GM23338 (cell line): ENCODE measurements around the gene SLC1A3. TPM values are rescaled to one million over a fixed set of nuclear protein-coding genes. Genes with fewer than 3 reads are reported as not detected.

ENCODE experiments used
- ATAC-seq: fragments of 200-7000 bp; cut with Tn5 transposase; 3 replicates; pipeline ENCODE4 v1.9.1; 2020
- DNase-seq: peaks from one replicate; pipeline ENCODE4 v3.0.0-alpha.2; 2015; ENCODE audit warnings: low spot score
- H2AFZ ChIP-seq: fragments of 200-600 bp; sonication (generic); 2 replicates; pipeline ENCODE4 v1.8.0; 2016; ENCODE audit warnings: antibody characterized with exemption, mild to moderate bottlenecking, moderate library complexity
- H3F3A ChIP-seq: fragments of 200-600 bp; sonication (generic); replicated peaks from 2 replicates; pipeline ENCODE4 v1.8.0; 2017; ENCODE audit warnings: antibody characterized with exemption, mixed run types, low read depth
- H3K27ac ChIP-seq: fragments of 200-600 bp; sonication (generic); 2 replicates; pipeline ENCODE4 v1.6.1; 2016; ENCODE audit warnings: low read depth
- H3K27me3 ChIP-seq: fragments of 200-600 bp; sonication (generic); 2 replicates; pipeline ENCODE4 v1.8.0; 2016; ENCODE audit warnings: mild to moderate bottlenecking, mixed run types, moderate library complexity; ENCODE audit not compliant: insufficient read depth
- H3K36me3 ChIP-seq: fragments of 200-600 bp; sonication (generic); 2 replicates; pipeline ENCODE4 v1.8.0; 2016; ENCODE audit warnings: mild to moderate bottlenecking; ENCODE audit not compliant: insufficient read depth
- H3K4me1 ChIP-seq: fragments of 200-600 bp; sonication (generic); 2 replicates; pipeline ENCODE4 v1.8.0; 2016; ENCODE audit warnings: mild to moderate bottlenecking, moderate library complexity; ENCODE audit not compliant: insufficient read depth
- H3K4me2 ChIP-seq: fragments of 200-600 bp; sonication (generic); 2 replicates; pipeline ENCODE4 v1.7.1; 2017; ENCODE audit warnings: mixed run types
- H3K4me3 ChIP-seq: fragments of 200-600 bp; sonication (generic); 2 replicates; pipeline ENCODE4 v1.6.1; 2016; ENCODE audit warnings: mixed run types
- H3K79me2 ChIP-seq: fragments of 200-600 bp; sonication (generic); replicated peaks from 2 replicates; pipeline ENCODE4 v1.8.0; 2017; ENCODE audit warnings: mild to moderate bottlenecking; ENCODE audit not compliant: insufficient read depth
- H3K9me2 ChIP-seq: fragments of 200-600 bp; sonication (generic); 2 replicates; pipeline ENCODE4 v1.8.0; 2017; ENCODE audit not compliant: insufficient read depth
- H4K20me1 ChIP-seq: fragments of 200-600 bp; sonication (generic); replicated peaks from 2 replicates; pipeline ENCODE4 v1.8.0; 2017; ENCODE audit warnings: mild to moderate bottlenecking; ENCODE audit not compliant: insufficient read depth
- H3K27ac Mint-ChIP-seq: 2 replicates; pipeline ENCODE4 v1.8.0; 2020; ENCODE audit warnings: inconsistent platforms, mild to moderate bottlenecking, moderate library complexity, mixed read lengths
- H3K27me3 Mint-ChIP-seq: 3 replicates; pipeline ENCODE4 v1.8.0; 2022; ENCODE audit warnings: low read depth, mild to moderate bottlenecking, moderate library complexity, mixed read lengths, inconsistent platforms; ENCODE audit not compliant: insufficient read depth, poor library complexity
- H3K36me3 Mint-ChIP-seq: 3 replicates; pipeline ENCODE4 v1.8.0; 2021; ENCODE audit warnings: low read depth, mild to moderate bottlenecking, inconsistent platforms, moderate library complexity, mixed read lengths
- H3K4me1 Mint-ChIP-seq: 3 replicates; pipeline ENCODE4 v1.8.0; 2020; ENCODE audit warnings: mild to moderate bottlenecking, inconsistent platforms, mixed read lengths
- H3K4me3 Mint-ChIP-seq: 3 replicates; pipeline ENCODE4 v1.8.0; 2021; ENCODE audit warnings: moderate library complexity, mild to moderate bottlenecking, inconsistent platforms, mixed read lengths
- H3K9me3 Mint-ChIP-seq: 3 replicates; pipeline ENCODE4 v1.8.0; 2020; ENCODE audit warnings: moderate library complexity, mild to moderate bottlenecking, inconsistent platforms, mixed read lengths
- CREB1 ChIP-seq: fragments of 250-450 bp; sonication (Bioruptor Pico); IDR thresholded peaks from 2 replicates; pipeline ENCODE4 v1.5.0; 2020; ENCODE audit warnings: low read depth, mild to moderate bottlenecking, moderate library complexity
- CTCF ChIP-seq, 2 experiments: fragments of 200-600 bp in 1 of 2; sonication (generic) in 1 of 2; conservative IDR thresholded peaks; 2 replicates each; pipeline versions ENCODE4 v1.5.1 to v1.6.1; 2016 to 2017; ENCODE audit warnings: antibody characterized with exemption in 2 of 2, low read depth in 2 of 2, mild to moderate bottlenecking in 2 of 2, moderate library complexity in 1 of 2
- EZH2 ChIP-seq: fragments of 200-600 bp; sonication (generic); IDR thresholded peaks from one replicate; pipeline ENCODE4 v1.8.0; 2017; ENCODE audit warnings: antibody characterized with exemption, mild to moderate bottlenecking, low read depth; ENCODE audit not compliant: unreplicated experiment
- JUNB ChIP-seq: IDR thresholded peaks from one replicate; pipeline ENCODE4 v1.6.1; 2016; ENCODE audit warnings: antibody characterized with exemption; ENCODE audit not compliant: unreplicated experiment
- REST ChIP-seq: IDR thresholded peaks from one replicate; pipeline ENCODE4 v1.6.1; 2018; ENCODE audit warnings: antibody characterized with exemption; ENCODE audit not compliant: unreplicated experiment
- STAT1 ChIP-seq: IDR thresholded peaks from one replicate; pipeline ENCODE4 v1.6.1; 2016; ENCODE audit warnings: antibody characterized with exemption; ENCODE audit not compliant: unreplicated experiment
- ZNF331 ChIP-seq: fragments of 250-450 bp; sonication (Bioruptor Pico); IDR thresholded peaks from 2 replicates; pipeline ENCODE4 v1.5.0; 2020; ENCODE audit warnings: low read depth, mild to moderate bottlenecking, moderate library complexity
- ZNF462 ChIP-seq: fragments of 250-450 bp; sonication (Bioruptor Pico); IDR thresholded peaks from 2 replicates; pipeline ENCODE4 v1.5.0; 2020; ENCODE audit warnings: mild to moderate bottlenecking, moderate library complexity
- polyA plus RNA-seq: library from polyadenylated mRNA; unstranded; fragments of >200 nt; fragmentation: Nextera tagmentation; extraction: Ambion mirVana; gene quantifications from 2 replicates; pipeline ENCODE4 v1.2.1, GENCODE V29; 2016
- total RNA-seq: library from RNA; depleted of rRNA; stranded (reverse); fragments of >200 nt; shearing (Covaris generic); gene quantifications from 2 replicates; pipeline ENCODE4 v1.2.3, GENCODE V29; 2014

The SLC1A3 gene
- total and polyA plus RNA-seq, 2 experiments from 2014 or later = 29.0 to 40.7 TPM

- no peak overlapping the region for H3K4me3 Mint-ChIP-seq
- DNase-seq = no peak
- H3K27me3 ChIP-seq = no peaks in the 10 kb centered on the region
- no peak for TF ChIP-seq ZNF462 (CRISPR knock-in tag)
- TF ChIP-seq CTCF (conservative IDR thresholded peaks at IDR 0.05; ENCODE audit: low read depth in 2 of 2) = no peak
- TF ChIP-seq EZH2 = no peak
- no peak for TF ChIP-seq CREB1 (CRISPR knock-in tag)
- no peak for TF ChIP-seq REST
- TF ChIP-seq STAT1 = no peak
- TF ChIP-seq ZNF331 (CRISPR knock-in tag) = no peak
- TF ChIP-seq JUNB = no peak
- no peak for ATAC-seq
- H3K4me3 ChIP-seq = no peak overlapping the region
- no peak overlapping the region for H3K4me2 ChIP-seq
- H3K4me1 Mint-ChIP-seq = peaks cover 37% of the 10 kb centered on the region
- H3K27ac ChIP-seq = 0 out of 2 replicates have a peak overlapping the region, but pooled peaks have one; percentile 14
- no peaks in the 10 kb centered on the region for H3K9me2 ChIP-seq
- H3K36me3 ChIP-seq = no peaks in the 10 kb centered on the region
- no peaks in the 10 kb centered on the region for H3K27me3 Mint-ChIP-seq
- H3K27ac Mint-ChIP-seq = no peak overlapping the region
- peaks cover 17% of the 10 kb centered on the region for H3K4me1 ChIP-seq
- no peaks in the 10 kb centered on the region for H3F3A ChIP-seq
- H3K79me2 ChIP-seq = no peaks in the 10 kb centered on the region
- H3K9me3 Mint-ChIP-seq = no peaks in the 10 kb centered on the region
- no peak overlapping the region for H2AFZ ChIP-seq
- no peaks in the 10 kb centered on the region for H3K36me3 Mint-ChIP-seq
- H4K20me1 ChIP-seq = no peaks in the 10 kb centered on the region; the same call in 1 of the 2 replicates
Observed at GRCh38 chr5:36659411-36659810, 53.0 kb downstream of the SLC1A3 start.
